MG63 (cell line): ENCODE measurements around the gene SLC16A13. TPM values are rescaled to one million over a fixed set of nuclear protein-coding genes. Genes with fewer than 3 reads are reported as not detected.
"Not testable (repeated sequence)": the region's sequence is repeated elsewhere in the genome, so short reads cannot be mapped to it uniquely, and the experiment has no call there.

ENCODE experiments used
- DNase-seq: peaks from one replicate; pipeline ENCODE4 v3.0.0-alpha.2; 2020
- H3K27me3 ChIP-seq: fragments of 250-450 bp; sonication (Bioruptor Pico); 2 replicates; pipeline ENCODE4 v1.5.1; 2020; ENCODE audit warnings: mild to moderate bottlenecking, moderate library complexity
- H3K36me3 ChIP-seq: fragments of 250-450 bp; sonication (Bioruptor Pico); 2 replicates; pipeline ENCODE4 v1.5.1; 2020; ENCODE audit warnings: mild to moderate bottlenecking, moderate library complexity
- H3K4me3 ChIP-seq: fragments of 250-450 bp; sonication (Bioruptor Pico); 2 replicates; pipeline ENCODE4 v1.5.1; 2020; ENCODE audit warnings: mild to moderate bottlenecking, moderate library complexity
- H3K9me3 ChIP-seq: fragments of 250-450 bp; sonication (Bioruptor Pico); 2 replicates; pipeline ENCODE4 v1.5.1; 2020; ENCODE audit warnings: mild to moderate bottlenecking, moderate library complexity
- total RNA-seq: library from RNA; depleted of rRNA; stranded (reverse); fragments of >200 nt; shearing (Covaris generic); gene quantifications from 2 replicates; pipeline ENCODE4 v1.2.3, GENCODE V29; 2014; ENCODE audit warnings: low replicate concordance; rRNA removed

The SLC16A13 gene
- total RNA-seq, 1 experiment from 2014 or later = 1.1 TPM

DNA sequence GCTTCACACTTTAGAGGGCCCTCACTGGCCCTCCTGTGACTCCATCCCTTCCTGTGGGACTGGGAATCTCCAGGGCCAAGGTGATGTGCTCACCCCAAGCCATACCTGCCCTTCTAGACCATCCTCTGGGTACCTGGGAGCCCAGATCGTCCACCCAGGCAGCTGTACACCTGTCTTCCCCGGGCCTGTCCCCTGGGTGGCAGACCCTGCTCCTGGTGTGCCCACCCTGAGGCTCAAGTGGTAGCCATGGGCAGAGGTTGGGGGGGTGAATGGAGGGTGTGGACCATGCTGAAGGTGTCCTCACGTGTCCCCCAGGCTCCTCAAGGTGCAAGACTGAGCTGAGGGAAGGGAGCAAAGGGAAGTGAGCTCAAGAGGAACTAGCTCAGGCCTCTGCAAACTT is 34.9 kb downstream of the SLC16A13 start:
- H3K4me3 ChIP-seq = no peak overlapping the region
- no peaks in the 10 kb centered on the region for H3K36me3 ChIP-seq
- DNase-seq = no peak
- H3K9me3 ChIP-seq = no peaks in the 10 kb centered on the region
- no peaks in the 10 kb centered on the region for H3K27me3 ChIP-seq

DNA sequence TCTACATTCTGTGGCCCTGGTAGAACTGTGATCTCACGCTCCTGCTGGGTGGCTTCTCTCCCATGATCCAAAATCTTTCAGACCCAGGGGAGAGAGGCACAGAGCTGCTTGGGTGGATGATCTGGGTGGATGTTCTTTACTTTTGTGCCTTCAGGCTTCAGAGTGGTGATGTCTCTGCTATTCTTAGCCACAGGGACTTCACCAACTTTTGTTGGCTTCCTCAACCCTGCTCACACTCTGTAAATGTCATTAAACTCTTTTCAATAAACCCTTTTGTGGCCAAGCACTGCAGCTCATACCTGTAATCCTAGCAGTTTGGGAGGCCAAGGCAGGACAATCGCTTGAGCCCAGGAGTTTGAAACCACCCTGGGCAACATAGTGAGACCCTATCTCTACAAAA is 36.6 kb downstream of the SLC16A13 start:
- DNase-seq = no peak
- no peaks in the 10 kb centered on the region for H3K27me3 ChIP-seq
- H3K36me3 ChIP-seq = no peaks in the 10 kb centered on the region
- H3K4me3 ChIP-seq = no peak overlapping the region
- H3K9me3 ChIP-seq = no peaks in the 10 kb centered on the region

DNA sequence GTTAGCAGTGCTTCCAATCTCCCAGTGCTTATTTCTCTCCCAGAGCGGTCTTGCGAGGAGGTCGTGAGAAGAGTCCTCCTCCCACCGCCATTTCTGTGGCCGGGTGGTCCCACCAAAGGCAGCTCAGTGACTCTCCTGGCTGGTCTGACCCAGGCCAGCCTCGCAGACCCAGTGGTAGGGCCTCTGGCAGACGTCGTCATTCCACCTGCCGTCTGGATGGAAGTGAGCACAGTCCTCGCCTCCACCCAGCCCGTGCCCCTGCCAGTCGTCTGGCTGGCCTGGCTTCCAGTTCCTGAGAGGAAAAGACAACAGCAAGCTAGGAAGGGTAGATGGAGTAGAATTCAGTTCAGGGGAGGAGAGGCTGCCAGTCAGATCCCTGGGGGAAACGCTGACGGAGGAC is 39.1 kb downstream of the SLC16A13 start:
- Histone ChIP-seq H3K4me3 (no peak overlapping the region), H3K27me3 (no peaks in the 10 kb centered on the region), H3K36me3 (no peaks in the 10 kb centered on the region), H3K9me3 (no peaks in the 10 kb centered on the region)
- no peak for DNase-seq

DNA sequence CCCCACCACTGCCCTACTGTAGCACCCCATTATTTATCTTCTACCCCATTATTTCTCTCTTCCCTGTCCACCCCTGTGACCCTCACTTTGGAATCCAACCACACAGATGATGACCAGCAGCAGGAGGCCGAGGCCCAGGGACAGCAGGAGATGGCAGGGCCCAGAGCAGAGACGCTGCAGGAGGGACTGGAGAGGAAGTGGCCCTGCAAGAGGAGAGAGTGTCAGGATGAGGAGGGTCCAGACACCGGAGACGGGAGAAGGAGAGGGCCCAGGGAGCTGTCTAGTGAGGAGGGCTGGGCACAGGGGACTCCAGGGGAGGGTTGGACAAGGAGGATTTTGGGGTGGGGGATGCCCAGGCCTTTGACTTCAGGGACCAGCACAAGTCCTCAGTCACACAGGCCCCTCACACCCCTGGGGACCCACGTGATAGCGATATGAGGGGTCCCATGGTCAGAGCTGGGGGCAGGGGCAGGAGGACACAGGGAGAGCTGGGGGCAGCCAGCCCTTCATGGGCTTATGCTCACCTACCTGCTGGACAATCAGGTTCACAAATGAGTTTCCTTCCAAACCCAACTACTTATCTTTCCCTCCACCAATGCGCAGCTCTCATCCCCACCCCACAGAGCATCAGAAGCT is 42.2 kb downstream of the SLC16A13 start:
- Histone ChIP-seq H3K27me3 (no peaks in the 10 kb centered on the region), H3K4me3 (no peak overlapping the region), H3K9me3 (no peaks in the 10 kb centered on the region), H3K36me3 (no peaks in the 10 kb centered on the region)
- DNase-seq = no peak

DNA sequence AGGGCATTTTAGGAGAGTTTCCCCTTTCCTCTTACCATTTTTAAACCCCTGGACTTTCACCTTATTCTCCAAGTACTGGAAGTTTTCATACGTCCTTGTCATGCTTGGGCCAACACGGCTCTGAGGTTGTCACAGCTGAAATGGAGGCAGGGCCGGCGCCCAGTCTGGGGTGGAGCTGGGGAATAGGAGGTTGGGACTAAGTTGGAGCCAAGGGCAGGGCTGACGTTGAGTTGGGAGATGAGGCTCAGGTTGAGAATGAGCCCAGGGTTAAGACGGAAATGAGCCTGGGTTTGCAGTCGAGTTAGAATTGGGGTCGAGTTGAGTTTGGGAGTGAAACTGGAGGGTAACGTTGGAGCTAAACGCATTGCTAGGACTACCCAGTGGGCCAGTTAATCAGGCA is 42.9 kb downstream of the SLC16A13 start:
- H3K36me3 ChIP-seq = no peaks in the 10 kb centered on the region
- H3K4me3 ChIP-seq = no peak overlapping the region
- DNase-seq = no peak
- no peaks in the 10 kb centered on the region for H3K9me3 ChIP-seq
- no peaks in the 10 kb centered on the region for H3K27me3 ChIP-seq

DNA sequence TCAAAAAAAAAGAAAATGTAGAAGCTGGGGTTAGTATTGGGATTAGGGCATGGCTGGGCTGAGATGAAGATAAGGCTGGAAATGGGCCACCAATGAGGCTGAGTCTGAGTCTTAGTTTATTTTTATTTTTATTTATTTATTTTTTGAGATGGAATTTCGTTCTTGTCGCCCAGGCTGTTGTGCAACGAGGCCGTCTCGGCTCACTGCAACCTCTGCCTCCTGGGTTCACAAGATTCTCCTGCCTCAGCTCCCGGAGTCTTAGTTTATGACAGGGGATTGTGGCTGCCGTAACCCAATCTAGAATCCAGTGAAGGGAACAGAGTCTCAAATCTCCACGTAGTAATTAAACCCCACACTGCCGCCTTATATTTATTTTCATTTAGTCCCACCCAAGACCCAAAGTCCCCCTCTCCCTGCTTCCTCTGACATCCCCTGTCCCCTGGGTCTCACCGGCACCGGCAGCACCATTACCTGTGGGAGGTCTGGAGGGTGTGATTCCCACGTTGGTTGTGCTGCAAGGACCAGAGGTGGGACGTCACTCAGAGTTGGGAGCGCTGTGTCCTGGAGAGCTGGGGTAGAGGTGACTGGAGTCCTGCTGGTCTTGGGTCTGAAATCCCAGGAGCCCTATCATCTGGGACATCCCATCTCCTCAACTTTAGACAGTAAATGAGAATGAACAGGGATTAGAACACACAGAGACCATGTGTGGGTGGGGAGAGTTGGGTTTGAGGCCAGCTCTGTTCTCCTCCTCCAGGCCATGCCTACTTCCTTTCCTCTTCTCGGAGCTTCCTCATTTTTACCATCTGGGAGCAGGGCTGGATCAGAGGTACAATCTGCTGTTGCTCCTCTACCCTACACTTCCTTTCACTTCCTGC is 44.0 kb downstream of the SLC16A13 start, which contains the start of gene CLEC10A:
CLEC10A (minus strand) TSS at position 671 of the 875 bp plus-strand sequence. CDS start 1,439 bp downstream, outside the sequence.
- Histone ChIP-seq H3K27me3 (no peaks in the 10 kb centered on the region), H3K4me3 (no peak within 1 kb of the TSS), H3K9me3 (no peaks in the 10 kb centered on the region), H3K36me3 (no peaks in the 10 kb centered on the region)
- DNase-seq = no peak

DNA sequence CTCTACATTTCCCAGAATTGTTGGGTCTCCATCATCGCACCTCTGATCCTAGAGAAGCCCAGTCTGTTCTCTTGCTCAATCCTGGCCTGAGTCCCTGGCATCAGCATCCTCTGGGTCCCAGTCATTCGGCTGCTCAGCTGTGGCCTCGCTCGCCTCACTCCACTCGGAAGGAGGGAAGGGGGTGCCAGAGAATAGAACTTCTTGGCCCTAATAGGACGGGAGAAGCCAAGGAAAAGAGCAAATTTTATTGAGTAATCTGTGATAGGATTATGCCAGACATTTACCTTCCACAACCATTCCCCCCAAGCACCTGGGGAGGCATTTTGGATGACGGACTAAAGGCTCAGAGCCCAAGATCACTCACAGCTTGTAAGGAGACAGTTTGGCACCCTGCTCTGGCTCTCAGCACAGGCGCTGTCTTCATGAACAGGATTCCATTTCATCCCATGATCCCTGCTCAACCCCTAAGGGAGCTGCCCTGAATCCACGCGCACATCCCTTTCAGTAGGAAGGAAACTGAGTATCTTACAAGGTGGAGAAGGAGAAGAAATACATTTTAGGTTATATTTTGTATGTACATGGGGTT is 44.7 kb downstream of the SLC16A13 start:
- no peaks in the 10 kb centered on the region for H3K36me3 ChIP-seq
- no peaks in the 10 kb centered on the region for H3K9me3 ChIP-seq
- no peaks in the 10 kb centered on the region for H3K27me3 ChIP-seq
- no peak overlapping the region for H3K4me3 ChIP-seq
- peak; percentile 49 for DNase-seq

DNA sequence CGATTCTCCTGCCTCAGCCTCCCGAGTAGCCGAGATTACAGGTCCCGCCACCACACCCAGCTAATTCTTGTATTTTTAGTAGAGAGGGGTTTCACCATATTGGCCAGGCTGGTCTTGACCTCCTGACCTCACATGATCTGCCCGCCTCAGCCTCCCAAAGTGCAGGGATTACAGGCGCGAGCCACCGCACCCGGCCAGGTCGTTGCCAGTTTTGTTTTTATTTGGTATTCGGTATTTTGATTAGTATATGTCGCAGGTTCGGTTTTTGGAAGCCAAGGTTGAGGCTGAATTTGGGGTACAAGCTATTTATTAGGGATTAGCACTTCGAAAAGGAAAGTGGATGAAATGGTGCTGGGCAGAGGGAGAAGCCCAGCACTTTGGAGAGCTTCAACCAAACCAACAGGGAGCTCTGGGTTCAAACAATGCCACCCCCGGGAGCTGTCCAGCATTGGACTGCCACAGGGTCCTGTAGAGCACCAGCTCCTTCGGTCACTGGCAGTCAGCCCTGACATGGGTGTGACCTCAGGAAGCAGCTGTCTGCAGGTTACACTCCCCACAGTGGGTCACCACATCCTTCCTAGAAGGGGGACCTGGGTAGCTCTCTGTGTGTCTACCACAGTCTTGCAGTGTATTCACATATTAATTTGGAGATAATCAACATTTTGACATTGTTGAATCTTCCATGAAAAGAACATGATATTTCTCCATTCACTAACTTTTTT is 45.7 kb downstream of the SLC16A13 start:
- Histone ChIP-seq H3K4me3 (no peak overlapping the region), H3K36me3 (no peaks in the 10 kb centered on the region), H3K27me3 (no peaks in the 10 kb centered on the region), H3K9me3 (no peaks in the 10 kb centered on the region)
- no peak for DNase-seq

DNA sequence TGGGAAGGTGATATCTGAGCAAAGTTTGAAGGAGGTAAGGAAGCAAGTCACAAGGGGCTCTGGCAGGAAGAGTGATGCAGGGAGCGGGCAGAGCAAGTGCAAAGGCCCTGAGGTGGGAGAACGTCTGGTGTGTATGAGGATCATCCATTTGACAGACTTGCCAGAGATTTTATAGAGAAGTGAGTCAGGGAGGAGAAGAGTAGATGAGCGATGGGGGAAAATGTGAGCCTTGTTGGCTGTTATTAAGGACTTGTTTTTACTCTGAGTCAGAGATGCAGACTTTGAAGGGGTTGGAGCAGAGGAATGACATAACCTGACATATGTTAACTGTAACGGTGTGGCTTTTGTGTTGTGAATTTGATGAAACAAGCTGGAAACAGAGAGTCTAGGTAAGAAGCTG is 47.8 kb downstream of the SLC16A13 start:
- Histone ChIP-seq H3K9me3 (no peaks in the 10 kb centered on the region), H3K4me3 (no peak overlapping the region), H3K27me3 (no peaks in the 10 kb centered on the region), H3K36me3 (no peaks in the 10 kb centered on the region)
- peak; percentile 14 for DNase-seq

DNA sequence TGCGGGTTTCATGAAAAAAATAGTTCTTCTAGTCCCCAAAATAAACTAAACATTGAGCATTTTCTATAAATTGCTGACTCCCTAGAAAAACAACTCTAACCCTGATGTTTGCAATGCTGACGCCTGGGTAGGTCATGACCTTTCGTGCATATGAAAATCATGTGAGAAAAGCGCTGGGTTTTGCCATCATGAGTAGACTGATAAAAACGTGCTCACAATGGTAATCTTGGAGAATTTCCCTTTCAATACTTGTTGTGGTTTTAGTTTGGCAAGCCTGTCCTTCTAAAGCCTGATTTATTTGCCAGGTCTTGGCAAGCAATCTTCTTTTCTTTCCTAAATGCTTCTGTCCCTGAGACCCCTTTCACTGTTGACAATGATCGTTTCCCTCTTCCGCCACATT is 48.3 kb downstream of the SLC16A13 start:
- no peaks in the 10 kb centered on the region for H3K36me3 ChIP-seq
- no peak overlapping the region for H3K4me3 ChIP-seq
- no peaks in the 10 kb centered on the region for H3K9me3 ChIP-seq
- peak; percentile 39 for DNase-seq
- H3K27me3 ChIP-seq = no peaks in the 10 kb centered on the region

DNA sequence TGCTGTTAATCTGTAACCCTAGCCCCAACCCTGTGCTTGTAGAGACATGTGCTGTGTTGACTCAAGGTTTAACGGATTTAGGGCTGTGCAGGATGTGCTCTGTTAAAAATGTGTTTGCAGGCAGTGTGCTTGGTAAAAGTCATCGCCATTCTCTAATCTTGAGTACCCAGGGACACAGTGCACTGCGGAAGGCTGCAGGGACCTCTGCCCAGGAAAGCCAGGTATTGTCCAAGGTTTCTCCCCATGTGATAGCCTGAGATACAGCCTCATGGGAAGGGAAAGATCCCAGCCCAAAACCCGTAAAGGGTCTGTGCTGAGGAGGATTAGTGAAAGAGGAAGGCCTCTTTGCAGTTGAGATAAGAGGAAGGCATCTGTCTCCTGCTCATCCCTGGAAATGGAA is 52.6 kb downstream of the SLC16A13 start:
- not testable (repeated sequence) for H3K4me3 ChIP-seq, H3K36me3 ChIP-seq, H3K27me3 ChIP-seq, DNase-seq, H3K9me3 ChIP-seq

DNA sequence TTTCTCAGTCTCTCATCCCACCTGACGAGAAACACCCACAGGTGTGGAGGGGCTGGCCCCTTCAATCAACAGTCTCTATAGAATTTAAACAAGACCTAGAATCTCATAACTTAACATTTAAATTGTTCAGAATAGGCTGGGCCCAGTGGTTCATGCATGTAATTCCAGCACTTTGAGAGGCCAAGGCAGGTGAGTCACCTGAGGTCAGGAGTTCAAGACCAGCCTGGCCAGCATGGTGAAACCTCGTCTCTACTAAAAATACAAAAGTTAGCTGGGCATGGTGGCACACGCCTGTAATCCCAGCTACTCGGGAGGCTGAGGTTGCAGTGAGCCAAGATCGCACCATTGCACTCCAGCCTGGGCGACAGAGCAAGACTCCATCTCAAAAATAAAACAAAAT is 53.8 kb downstream of the SLC16A13 start:
- not testable (repeated sequence) for H3K36me3 ChIP-seq, H3K9me3 ChIP-seq, DNase-seq, H3K27me3 ChIP-seq, H3K4me3 ChIP-seq

Other genes starting within 250 kb of the SLC16A13 start
- not detected in 2 replicates for gene TEKT1, start 204.3 kb upstream of the SLC16A13 start, total RNA-seq
- not detected in 2 replicates for gene ALOX12, start 40.0 kb upstream of the SLC16A13 start, total RNA-seq
- gene RNASEK, start 23.4 kb upstream of the SLC16A13 start, total RNA-seq = 45.2 and 62.3 TPM in 2 replicates
- gene BCL6B, start 13.0 kb upstream of the SLC16A13 start, total RNA-seq = 0.36 TPM in 1 of 2 replicates, not detected in the other
- gene SLC16A11, start 8.1 kb downstream of the SLC16A13 start, total RNA-seq = not detected in 2 replicates
- gene CLEC10A, start 44.2 kb downstream of the SLC16A13 start, total RNA-seq = not detected in 2 replicates
- not detected in 2 replicates for gene ASGR2, start 78.8 kb downstream of the SLC16A13 start, total RNA-seq
- 0.13 TPM in 1 of 2 replicates, not detected in the other for gene ASGR1, start 143.4 kb downstream of the SLC16A13 start, total RNA-seq
- gene DLG4, start 183.8 kb downstream of the SLC16A13 start, total RNA-seq = 7.5 and 15.3 TPM in 2 replicates
- gene ACADVL, start 183.9 kb downstream of the SLC16A13 start, total RNA-seq = 240 and 427 TPM in 2 replicates
- gene DVL2, start 198.5 kb downstream of the SLC16A13 start, total RNA-seq = 11.5 and 26.2 TPM in 2 replicates
- 34.4 and 62.7 TPM in 2 replicates for gene PHF23, start 203.4 kb downstream of the SLC16A13 start, total RNA-seq
- gene GABARAP, start 206.4 kb downstream of the SLC16A13 start, total RNA-seq = 36.7 and 148 TPM in 2 replicates
- gene CTDNEP1, start 215.7 kb downstream of the SLC16A13 start, total RNA-seq = 7.8 and 24.7 TPM in 2 replicates
- gene ELP5, start 216.2 kb downstream of the SLC16A13 start, total RNA-seq = 24.1 and 36.4 TPM in 2 replicates
- gene CLDN7, start 226.5 kb downstream of the SLC16A13 start, total RNA-seq = not detected in 2 replicates
- gene SLC2A4, start 245.7 kb downstream of the SLC16A13 start, total RNA-seq = not detected in 2 replicates